Measurements from ENCODE around the gene PRR5L.
A peak's percentile ranks its signal among the peaks of the same experiment; 100 is the strongest.
"Not testable (repeated sequence)": the region's sequence is repeated elsewhere in the genome, so short reads cannot be mapped to it uniquely, and the experiment has no call there.

The PRR5L gene

GRCh38 chr11:36280531-36280930, 15.6 kb upstream of the PRR5L start:
- DNase-seq: no peak

GRCh38 chr11:36281850-36282249, 14.2 kb upstream of the PRR5L start:
- no peak for DNase-seq

- no peak for DNase-seq
These were observed 13.2 kb upstream of the PRR5L start for GRCh38 chr11:36282926-36283325.

GRCh38 chr11:36288442-36289225, 7.5 kb upstream of the PRR5L start:
- no peak for DNase-seq

GRCh38 chr11:36289226-36289852, 6.7 kb upstream of the PRR5L start, which contains the start of gene COMMD9:
COMMD9 (minus strand) TSS chr11:36289424; CDS start chr11:36289412, 12 bp downstream.
- peak; percentile 81 for DNase-seq

GRCh38 chr11:36292311-36292722, 3.8 kb upstream of the PRR5L start:
- DNase-seq: no peak

GRCh38 chr11:36296884-36297543, 926 bp downstream of the PRR5L start:
- no peak for DNase-seq

- no peak for DNase-seq
These were observed 4.6 kb downstream of the PRR5L start for GRCh38 chr11:36300650-36301049.

- DNase-seq: no peak
These were observed 8.3 kb downstream of the PRR5L start for GRCh38 chr11:36304351-36304750.

GRCh38 chr11:36305047-36305446, 9.0 kb downstream of the PRR5L start:
- no peak for DNase-seq

GRCh38 chr11:36306888-36307287, 10.8 kb downstream of the PRR5L start:
- no peak for DNase-seq

- DNase-seq: no peak
These were observed 12.5 kb downstream of the PRR5L start for GRCh38 chr11:36308577-36308976.

- no peak for DNase-seq
These were observed 13.7 kb downstream of the PRR5L start for GRCh38 chr11:36309779-36310178.

GRCh38 chr11:36311926-36312595, 16.0 kb downstream of the PRR5L start:
- DNase-seq: no peak

GRCh38 chr11:36312611-36313472, 16.8 kb downstream of the PRR5L start:
- DNase-seq: no peak

- DNase-seq: no peak
These were observed 17.8 kb downstream of the PRR5L start for GRCh38 chr11:36313750-36314433.

GRCh38 chr11:36314434-36314767, 18.3 kb downstream of the PRR5L start:
- DNase-seq: no peak

GRCh38 chr11:36316049-36316448, 20.0 kb downstream of the PRR5L start:
- no peak for DNase-seq

- no peak for DNase-seq
These were observed 21.9 kb downstream of the PRR5L start for GRCh38 chr11:36317992-36318391.

GRCh38 chr11:36324956-36325355, 28.9 kb downstream of the PRR5L start:
- not testable (repeated sequence) for DNase-seq

- DNase-seq: not testable (repeated sequence)
These were observed 29.3 kb downstream of the PRR5L start for GRCh38 chr11:36325403-36325802.
